Measurements from ENCODE around the gene ZMIZ1.

DNA sequence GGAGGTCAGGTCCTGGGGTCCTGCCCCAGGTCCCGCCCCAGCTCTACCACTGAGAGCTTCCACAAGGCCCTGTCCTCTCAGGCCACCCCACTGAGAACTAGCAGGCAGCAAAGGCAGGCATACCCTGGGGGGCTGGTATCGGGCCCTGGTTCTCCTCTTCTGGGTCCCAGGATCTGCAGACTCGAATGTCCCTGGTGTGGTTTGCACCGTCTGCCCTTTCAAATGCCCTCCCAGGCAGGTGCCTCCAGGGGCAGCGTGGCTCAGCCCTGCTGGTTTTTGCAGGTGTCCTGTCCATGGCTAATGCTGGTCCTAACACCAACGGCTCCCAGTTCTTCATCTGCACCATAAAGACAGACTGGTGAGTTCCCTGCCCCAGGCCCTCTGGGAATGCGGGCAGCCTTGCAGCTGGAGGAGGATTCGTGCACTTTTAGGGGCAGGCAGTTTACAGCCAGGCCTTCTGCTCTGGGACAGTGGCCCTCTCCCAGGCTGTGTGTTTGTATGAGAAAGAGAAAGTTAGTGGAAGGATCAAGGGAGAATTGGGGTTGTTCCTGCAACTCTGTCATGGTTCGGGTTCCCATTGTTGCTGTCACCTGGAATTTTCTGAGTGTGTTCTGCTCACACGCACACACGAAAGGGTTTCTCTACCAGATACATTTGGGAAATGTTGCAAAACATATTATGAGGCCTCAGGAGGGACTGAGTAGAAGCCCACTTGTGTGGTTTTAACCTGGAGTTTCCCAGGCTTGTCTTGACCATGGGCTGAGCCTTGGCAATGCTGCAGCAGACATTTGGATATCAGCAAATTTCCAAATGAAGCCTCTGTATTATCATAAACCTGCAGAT is 283.5 kb downstream of the ZMIZ1 start:
- TF ChIP-seq, protein P1, sequence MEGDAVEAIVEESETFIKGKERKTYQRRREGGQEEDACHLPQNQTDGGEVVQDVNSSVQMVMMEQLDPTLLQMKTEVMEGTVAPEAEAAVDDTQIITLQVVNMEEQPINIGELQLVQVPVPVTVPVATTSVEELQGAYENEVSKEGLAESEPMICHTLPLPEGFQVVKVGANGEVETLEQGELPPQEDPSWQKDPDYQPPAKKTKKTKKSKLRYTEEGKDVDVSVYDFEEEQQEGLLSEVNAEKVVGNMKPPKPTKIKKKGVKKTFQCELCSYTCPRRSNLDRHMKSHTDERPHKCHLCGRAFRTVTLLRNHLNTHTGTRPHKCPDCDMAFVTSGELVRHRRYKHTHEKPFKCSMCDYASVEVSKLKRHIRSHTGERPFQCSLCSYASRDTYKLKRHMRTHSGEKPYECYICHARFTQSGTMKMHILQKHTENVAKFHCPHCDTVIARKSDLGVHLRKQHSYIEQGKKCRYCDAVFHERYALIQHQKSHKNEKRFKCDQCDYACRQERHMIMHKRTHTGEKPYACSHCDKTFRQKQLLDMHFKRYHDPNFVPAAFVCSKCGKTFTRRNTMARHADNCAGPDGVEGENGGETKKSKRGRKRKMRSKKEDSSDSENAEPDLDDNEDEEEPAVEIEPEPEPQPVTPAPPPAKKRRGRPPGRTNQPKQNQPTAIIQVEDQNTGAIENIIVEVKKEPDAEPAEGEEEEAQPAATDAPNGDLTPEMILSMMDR (IDR thresholded peaks at IDR 0.05): no peak
- TF ChIP-seq POLR2A (IDR thresholded peaks at IDR 0.05): no peak

Measured in adrenal gland (tissue), 5 donors.